MM.1S (cell line): ENCODE results near the gene C12orf75.

Experiments used
- DNase-seq: peaks from one replicate; pipeline ENCODE4 v3.0.0-alpha.2; 2015
- H2AFZ ChIP-seq: fragments of 300-600 bp; sonication (generic); 2 replicates; pipeline ENCODE4 v1.6.0; 2016; ENCODE audit warnings: antibody characterized with exemption, low read length
- H3F3A ChIP-seq: fragments of 300-600 bp; sonication (generic); 2 replicates; pipeline ENCODE4 v1.6.1; 2016; ENCODE audit warnings: mild to moderate bottlenecking, antibody characterized with exemption, low read length, moderate library complexity, mixed read lengths; ENCODE audit not compliant: insufficient read depth
- H3K27ac ChIP-seq: fragments of 300-600 bp; sonication (generic); 2 replicates; pipeline ENCODE4 v1.5.1; 2016; ENCODE audit warnings: mild to moderate bottlenecking, low read length
- H3K27me3 ChIP-seq: fragments of 300-600 bp; sonication (generic); replicated peaks from 2 replicates; pipeline ENCODE4 v1.6.0; 2016; ENCODE audit warnings: low read length; ENCODE audit not compliant: insufficient read depth
- H3K36me3 ChIP-seq: fragments of 300-600 bp; sonication (generic); replicated peaks from 2 replicates; pipeline ENCODE4 v1.6.1; 2016; ENCODE audit warnings: mild to moderate bottlenecking, low read length, mixed read lengths; ENCODE audit not compliant: insufficient read depth
- H3K4me1 ChIP-seq: fragments of 300-600 bp; sonication (generic); 2 replicates; pipeline ENCODE4 v1.6.1; 2016; ENCODE audit warnings: low read length, mixed read lengths
- H3K4me2 ChIP-seq: fragments of 300-600 bp; sonication (generic); 2 replicates; pipeline ENCODE4 v1.6.0; 2016; ENCODE audit warnings: low read depth, low read length
- H3K4me3 ChIP-seq: fragments of 300-600 bp; sonication (generic); 2 replicates; pipeline ENCODE4 v1.5.1; 2016; ENCODE audit warnings: low read length, mixed read lengths
- H3K79me2 ChIP-seq: fragments of 300-600 bp; sonication (generic); 2 replicates; pipeline ENCODE4 v1.6.1; 2016; ENCODE audit warnings: mixed run types, low read length, mixed read lengths
- H3K9ac ChIP-seq: fragments of 300-600 bp; sonication (generic); 2 replicates; pipeline ENCODE4 v1.6.1; 2016; ENCODE audit warnings: low read length, mixed read lengths
- H3K9me2 ChIP-seq: fragments of 300-600 bp; sonication (generic); replicated peaks from 2 replicates; pipeline ENCODE4 v1.6.1; 2016; ENCODE audit warnings: mild to moderate bottlenecking, low read length, mixed read lengths; ENCODE audit not compliant: insufficient read depth
- H3K9me3 ChIP-seq: fragments of 300-600 bp; sonication (generic); replicated peaks from 2 replicates; pipeline ENCODE4 v1.6.1; 2016; ENCODE audit warnings: mild to moderate bottlenecking, low read length, mixed read lengths; ENCODE audit not compliant: insufficient read depth
- H4K20me1 ChIP-seq: fragments of 300-600 bp; sonication (generic); 2 replicates; pipeline ENCODE4 v1.6.1; 2016; ENCODE audit warnings: mild to moderate bottlenecking, low read length, moderate library complexity, mixed read lengths; ENCODE audit not compliant: insufficient read depth
- CTCF ChIP-seq: fragments of 300-600 bp; sonication (generic); IDR thresholded peaks from 2 replicates; pipeline ENCODE4 v1.5.1; 2016; ENCODE audit warnings: antibody characterized with exemption, low read length, mixed read lengths
- EZH2 ChIP-seq: fragments of 300-600 bp; sonication (generic); optimal IDR thresholded peaks from 2 replicates; pipeline ENCODE3; 2017; ENCODE audit warnings: low read depth, mild to moderate bottlenecking, antibody characterized with exemption, low read length, mixed read lengths
- EZH2phosphoT487 ChIP-seq: fragments of 300-600 bp; sonication (generic); IDR thresholded peaks from 2 replicates; pipeline ENCODE4 v1.6.1; 2018; ENCODE audit warnings: antibody characterized with exemption, low read length

The C12orf75 gene

GRCh38 chr12:105363890-105364289 lies 33.4 kb downstream of the C12orf75 start:
- no peaks in the 10 kb centered on the region for H3K9me2 ChIP-seq
- H3K9me3 ChIP-seq: no peaks in the 10 kb centered on the region
- no peak overlapping the region for H3K4me3 ChIP-seq
- peaks cover 4% of the 10 kb centered on the region for H3K79me2 ChIP-seq
- no peaks in the 10 kb centered on the region for H3K27me3 ChIP-seq
- no peaks in the 10 kb centered on the region for H3K36me3 ChIP-seq
- no peak overlapping the region for H3K27ac ChIP-seq
- no peaks in the 10 kb centered on the region for H3K4me1 ChIP-seq
- TF ChIP-seq CTCF (no peak), EZH2phosphoT487 (no peak), EZH2 (no peak)
- no peak overlapping the region for H2AFZ ChIP-seq
- no peaks in the 10 kb centered on the region for H4K20me1 ChIP-seq
- H3K9ac ChIP-seq: no peak overlapping the region
- no peak overlapping the region for H3K4me2 ChIP-seq
- H3F3A ChIP-seq: no peaks in the 10 kb centered on the region
- DNase-seq: no peak

GRCh38 chr12:105365231-105365630 lies 34.7 kb downstream of the C12orf75 start:
- H3K27ac ChIP-seq: no peak overlapping the region

GRCh38 chr12:105368047-105368646 lies 37.7 kb downstream of the C12orf75 start:
- Histone ChIP-seq H4K20me1 (no peaks in the 10 kb centered on the region), H3K27ac (no peak overlapping the region), H3F3A (no peaks in the 10 kb centered on the region), H3K4me3 (no peak overlapping the region), H3K4me1 (no peaks in the 10 kb centered on the region), H3K79me2 (no peaks in the 10 kb centered on the region), H3K9me2 (no peaks in the 10 kb centered on the region), H3K9ac (no peak overlapping the region), H3K4me2 (no peak overlapping the region), H3K36me3 (no peaks in the 10 kb centered on the region; the same call in 1 of the 2 replicates), H3K9me3 (no peaks in the 10 kb centered on the region), H3K27me3 (no peaks in the 10 kb centered on the region), H2AFZ (no peak overlapping the region)
- no peak for DNase-seq
- no peak for TF ChIP-seq EZH2
- TF ChIP-seq CTCF: no peak
- TF ChIP-seq EZH2phosphoT487: no peak

More at GRCh38 chr12:105365231-105365630, 34.7 kb downstream of the C12orf75 start:
- H3K36me3 ChIP-seq: no peaks in the 10 kb centered on the region
- H3K9me2 ChIP-seq: no peaks in the 10 kb centered on the region
- no peaks in the 10 kb centered on the region for H3K27me3 ChIP-seq
- H3K4me3 ChIP-seq: no peak overlapping the region
- no peak for DNase-seq
- H3F3A ChIP-seq: no peaks in the 10 kb centered on the region
- H3K9me3 ChIP-seq: no peaks in the 10 kb centered on the region
- H3K9ac ChIP-seq: no peak overlapping the region
- H4K20me1 ChIP-seq: no peaks in the 10 kb centered on the region
- no peak overlapping the region for H3K4me2 ChIP-seq
- TF ChIP-seq CTCF (no peak), EZH2phosphoT487 (no peak)
- no peaks in the 10 kb centered on the region for H3K79me2 ChIP-seq
- H3K4me1 ChIP-seq: no peaks in the 10 kb centered on the region
- H2AFZ ChIP-seq: no peak overlapping the region
